Fibroblast of upper back skin (primary cell): ENCODE results near the gene VRK3.
"Not testable (repeated sequence)": the region's sequence is repeated elsewhere in the genome, so short reads cannot be mapped to it uniquely, and the experiment has no call there.

Experiments
- DNase-seq: peaks from one replicate; pipeline ENCODE4 v3.0.0-alpha.2; 2013

The VRK3 gene

GRCh38 chr19:49986354-49986753 is 38.8 kb downstream of the VRK3 start:
- DNase-seq, result no peak

- no peak for DNase-seq
Measured at GRCh38 chr19:49985871-49986270, 39.3 kb downstream of the VRK3 start.

GRCh38 chr19:49984491-49984890 is 40.7 kb downstream of the VRK3 start:
- DNase-seq, result no peak

GRCh38 chr19:49983645-49984229 is 41.4 kb downstream of the VRK3 start:
- DNase-seq, result peak; percentile 38

- DNase-seq, result no peak
Measured at GRCh38 chr19:49981603-49982593, 43.3 kb downstream of the VRK3 start.

- DNase-seq, result no peak
Measured at GRCh38 chr19:49978324-49978723, 46.8 kb downstream of the VRK3 start.

GRCh38 chr19:49977881-49978280 is 47.3 kb downstream of the VRK3 start:
- no peak for DNase-seq

- no peak for DNase-seq
Measured at GRCh38 chr19:49977076-49977475, 48.1 kb downstream of the VRK3 start.

- DNase-seq, result no peak
Measured at GRCh38 chr19:49976496-49976895, 48.7 kb downstream of the VRK3 start.

GRCh38 chr19:49975051-49975450 is 50.1 kb downstream of the VRK3 start:
- DNase-seq, result no peak

- DNase-seq, result no peak
Measured at GRCh38 chr19:49973987-49974386, 51.2 kb downstream of the VRK3 start.

GRCh38 chr19:49972841-49973240 is 52.3 kb downstream of the VRK3 start:
- DNase-seq, result no peak

GRCh38 chr19:49971991-49972411 is 53.2 kb downstream of the VRK3 start:
- DNase-seq, result no peak

GRCh38 chr19:49969355-49969754 is 55.8 kb downstream of the VRK3 start:
- DNase-seq, result not testable (repeated sequence)

GRCh38 chr19:49968279-49968922 is 56.8 kb downstream of the VRK3 start:
- no peak for DNase-seq

- not testable (repeated sequence) for DNase-seq
Measured at GRCh38 chr19:49960980-49961379, 64.2 kb downstream of the VRK3 start, which contains the start of gene SIGLEC11. TSS of gene SIGLEC11 (minus strand) at chr19:49961172. CDS start at chr19:49961081, 91 bp downstream.

GRCh38 chr19:49959892-49960291 is 65.3 kb downstream of the VRK3 start:
- DNase-seq, result not testable (repeated sequence)

- not testable (repeated sequence) for DNase-seq
Measured at GRCh38 chr19:49958596-49958995, 66.6 kb downstream of the VRK3 start.

- not testable (repeated sequence) for DNase-seq
Measured at GRCh38 chr19:49958144-49958543, 67.0 kb downstream of the VRK3 start.

- DNase-seq, result no peak
Measured at GRCh38 chr19:49957262-49957915, 67.8 kb downstream of the VRK3 start.

GRCh38 chr19:49956115-49956495 is 69.1 kb downstream of the VRK3 start:
- no peak for DNase-seq

- DNase-seq, result no peak
Measured at GRCh38 chr19:49954933-49955332, 70.2 kb downstream of the VRK3 start.
